GM18498 (cell line): ENCODE results near the gene MYLK.

ENCODE experiments used
- ATAC-seq: cut with Tn5 transposase; IDR thresholded peaks from one replicate; pipeline ENCODE4 v1.9.1; 2021; ENCODE audit warnings: mild to moderate bottlenecking, moderate library complexity; ENCODE audit not compliant: unreplicated experiment

The MYLK gene

GRCh38 chr3:123683505-123684154 lies 200.5 kb downstream of the MYLK start:
- ATAC-seq = no peak

GRCh38 chr3:123682781-123683504 lies 201.2 kb downstream of the MYLK start:
- no peak for ATAC-seq

GRCh38 chr3:123682302-123682701 lies 201.8 kb downstream of the MYLK start:
- ATAC-seq = no peak

DNA sequence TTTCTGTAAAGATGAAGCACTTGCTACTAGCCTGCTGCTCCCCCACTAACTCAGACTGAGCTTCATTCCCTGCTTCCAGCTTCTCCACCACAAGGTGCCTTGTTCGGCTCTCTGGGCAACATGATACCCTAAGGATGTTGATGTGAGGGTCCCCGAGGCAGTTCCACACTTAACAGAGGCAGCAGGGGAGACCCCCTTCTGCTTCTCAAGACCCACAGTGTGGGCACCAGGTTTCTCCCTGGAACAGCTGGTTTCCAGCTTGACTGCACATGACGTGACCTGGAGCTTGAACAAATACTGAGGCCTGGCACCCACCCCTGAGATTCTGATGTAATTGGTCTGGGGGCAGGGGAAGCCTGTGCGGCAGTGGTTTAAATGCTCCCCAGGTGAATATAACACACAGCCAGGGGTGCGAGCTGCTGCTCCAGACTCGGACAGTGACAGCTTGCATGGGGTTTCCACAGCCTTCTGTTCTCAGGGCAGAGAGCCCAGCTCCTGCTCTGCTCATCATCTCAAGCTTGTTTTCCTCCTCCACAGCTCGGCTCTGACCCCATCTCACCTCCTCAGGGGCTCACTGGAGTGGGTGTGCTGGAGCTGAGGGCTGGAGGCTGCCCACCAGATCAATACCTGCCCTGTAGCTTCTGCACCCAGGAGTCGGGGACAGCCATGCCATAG lies 204.3 kb downstream of the MYLK start:
- no peak for ATAC-seq

DNA sequence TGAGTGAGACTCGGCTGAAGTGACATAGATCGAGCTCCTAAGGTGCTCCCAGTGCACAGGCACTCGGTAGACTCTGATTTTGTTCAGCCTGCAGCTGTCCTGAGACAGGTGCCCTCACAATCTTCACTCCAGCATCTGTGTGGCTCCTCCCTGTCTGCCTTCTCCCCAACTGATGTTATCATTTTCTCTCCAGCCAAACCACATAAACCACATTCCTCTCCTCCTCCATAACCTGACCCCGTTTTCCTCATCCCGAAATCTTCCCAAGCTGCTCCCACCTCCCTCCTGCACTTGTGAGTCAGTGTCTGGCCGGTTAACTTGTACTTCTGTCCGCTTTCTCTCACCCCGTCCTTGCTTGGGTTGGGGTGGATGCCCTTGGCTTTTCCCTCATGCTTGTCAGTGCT lies 206.0 kb downstream of the MYLK start:
- no peak for ATAC-seq

GRCh38 chr3:123672429-123673146 lies 211.5 kb downstream of the MYLK start:
- no peak for ATAC-seq

DNA sequence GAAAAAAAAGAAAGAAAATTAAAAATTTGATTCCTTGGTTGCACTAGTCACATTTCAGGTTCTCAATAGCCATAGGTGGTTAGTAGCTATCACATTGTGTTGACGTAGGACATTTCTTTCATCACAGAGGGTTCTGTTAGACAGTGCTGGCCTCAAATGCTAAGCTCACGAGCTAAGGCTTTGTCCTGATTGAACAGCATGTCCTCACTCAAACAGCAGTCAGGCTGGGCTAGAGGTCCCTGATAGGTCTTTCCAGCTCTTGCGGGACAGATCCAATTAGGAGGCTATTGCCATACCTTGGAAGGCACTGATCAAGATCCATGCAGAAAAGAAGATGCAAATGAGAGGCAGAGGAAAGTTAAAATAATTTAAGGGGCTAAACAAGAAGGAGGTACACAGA lies 213.4 kb downstream of the MYLK start:
- ATAC-seq = no peak

DNA sequence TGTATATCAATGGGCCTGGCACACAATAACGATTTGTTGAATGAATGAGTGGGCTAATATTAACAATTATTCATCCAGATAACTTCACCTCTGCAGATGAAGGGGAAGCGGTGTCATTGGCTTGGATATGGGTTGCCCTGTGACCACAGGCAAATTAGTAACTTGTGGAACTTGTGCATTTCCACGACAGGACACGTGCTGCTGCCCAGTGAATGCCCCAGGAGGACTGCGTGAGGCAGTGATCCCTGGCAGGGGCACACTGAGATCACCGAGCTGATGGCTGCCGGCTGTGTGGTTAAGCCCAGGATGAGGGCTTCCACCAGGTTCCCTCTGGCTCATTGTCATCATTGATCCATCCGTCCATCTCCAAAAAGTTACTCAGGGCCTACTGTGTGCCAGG lies 215.2 kb downstream of the MYLK start:
- ATAC-seq = no peak

- no peak for ATAC-seq
Measured at GRCh38 chr3:123667784-123668183, 216.3 kb downstream of the MYLK start.

DNA sequence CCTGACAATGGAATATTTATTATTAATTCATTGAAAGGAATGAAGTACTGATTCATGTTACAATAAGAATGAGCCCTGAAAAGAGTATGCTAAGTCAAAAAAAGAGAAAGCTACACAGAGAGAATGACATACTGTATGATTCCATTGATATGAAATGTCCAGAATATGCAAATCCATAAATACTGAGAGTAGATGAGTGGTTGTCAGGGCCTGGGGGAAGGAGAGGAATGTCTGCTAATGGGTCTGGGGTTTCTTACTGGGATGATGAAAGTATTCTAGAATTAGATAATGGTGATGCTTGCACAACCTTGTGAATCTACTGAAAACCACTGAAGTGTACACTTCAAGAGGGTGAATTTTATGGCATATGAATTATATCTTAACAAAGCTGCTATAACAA lies 219.4 kb downstream of the MYLK start:
- ATAC-seq = no peak

DNA sequence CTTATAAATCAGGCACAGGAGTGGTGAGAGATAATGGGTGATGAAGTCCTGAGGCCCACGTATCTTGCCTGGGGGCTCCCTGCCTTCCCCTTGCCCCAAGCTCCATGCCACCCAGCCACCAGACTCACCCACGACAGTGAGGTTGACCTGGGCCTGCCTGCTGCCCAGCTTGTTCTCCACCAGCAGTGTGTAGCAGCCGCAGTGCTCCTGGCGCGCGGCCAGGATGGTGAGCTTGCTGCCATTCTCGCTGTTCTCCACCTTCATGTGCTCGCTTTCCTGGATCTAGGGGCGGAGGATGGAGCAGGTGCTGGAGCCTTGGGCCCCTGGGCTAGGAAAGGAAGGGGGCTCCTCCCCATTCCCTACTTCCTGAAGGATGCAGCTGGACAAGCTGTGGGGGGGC lies 220.2 kb downstream of the MYLK start:
- ATAC-seq = no peak

DNA sequence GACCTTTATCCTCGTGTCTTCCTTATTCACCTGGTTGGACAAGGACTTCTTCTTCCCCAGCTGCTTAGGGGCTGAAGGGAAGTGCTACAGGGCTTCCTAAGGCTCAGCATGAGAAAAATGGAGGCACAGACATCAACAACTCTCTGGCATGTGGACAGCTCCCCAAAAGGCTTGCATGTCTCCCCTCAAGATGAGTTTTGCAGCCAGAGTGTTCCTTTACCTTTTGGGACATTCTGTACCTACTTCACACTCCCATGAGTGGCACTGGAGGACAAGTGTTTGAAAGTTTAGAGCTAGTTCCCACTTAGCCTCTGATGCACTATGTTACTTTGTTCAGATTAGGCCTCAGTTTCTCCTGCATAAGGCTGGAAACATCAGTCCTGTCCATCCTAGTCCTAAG lies 222.2 kb downstream of the MYLK start:
- no peak for ATAC-seq

GRCh38 chr3:123660900-123661299 lies 223.2 kb downstream of the MYLK start:
- ATAC-seq = no peak

GRCh38 chr3:123660141-123660675 lies 223.9 kb downstream of the MYLK start:
- no peak for ATAC-seq

DNA sequence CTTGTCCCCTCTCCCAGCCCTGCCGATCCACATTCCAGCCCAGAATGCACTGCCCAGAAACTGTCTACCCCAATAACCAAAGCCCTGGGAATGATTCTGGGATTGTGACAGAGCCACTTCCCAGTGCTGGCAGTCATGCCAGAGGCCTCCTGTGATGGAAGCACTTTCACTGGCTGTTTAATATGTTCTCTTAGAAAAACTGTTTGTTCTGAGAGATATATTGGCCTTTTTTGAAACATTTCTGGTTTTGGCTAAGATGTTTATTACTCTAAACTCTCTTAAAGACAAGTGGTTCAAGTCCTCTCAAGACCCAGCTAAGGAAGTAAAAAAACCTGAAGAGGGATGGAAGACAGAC lies 225.3 kb downstream of the MYLK start:
- ATAC-seq = no peak

- no peak for ATAC-seq
Measured at GRCh38 chr3:123658118-123658851, 225.8 kb downstream of the MYLK start.

DNA sequence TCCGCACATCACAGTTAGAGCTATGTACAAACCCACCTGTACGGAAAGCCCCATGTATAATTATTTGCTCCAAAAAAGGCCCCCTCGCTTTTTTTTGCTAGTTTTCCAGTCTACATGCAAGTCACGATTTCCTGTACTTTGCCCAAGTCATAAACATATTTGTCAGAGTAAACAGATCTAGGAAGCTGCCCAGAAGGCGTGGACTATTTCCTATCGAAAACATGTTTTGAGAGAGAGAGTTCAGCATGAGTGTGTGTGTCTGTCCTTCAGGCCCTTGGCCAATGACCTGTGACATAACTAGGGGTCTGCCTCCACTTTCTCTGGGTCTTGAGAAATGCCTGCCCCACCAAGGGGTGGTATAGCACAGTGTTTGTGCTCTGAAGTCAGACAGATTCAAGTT lies 226.6 kb downstream of the MYLK start:
- ATAC-seq = no peak

DNA sequence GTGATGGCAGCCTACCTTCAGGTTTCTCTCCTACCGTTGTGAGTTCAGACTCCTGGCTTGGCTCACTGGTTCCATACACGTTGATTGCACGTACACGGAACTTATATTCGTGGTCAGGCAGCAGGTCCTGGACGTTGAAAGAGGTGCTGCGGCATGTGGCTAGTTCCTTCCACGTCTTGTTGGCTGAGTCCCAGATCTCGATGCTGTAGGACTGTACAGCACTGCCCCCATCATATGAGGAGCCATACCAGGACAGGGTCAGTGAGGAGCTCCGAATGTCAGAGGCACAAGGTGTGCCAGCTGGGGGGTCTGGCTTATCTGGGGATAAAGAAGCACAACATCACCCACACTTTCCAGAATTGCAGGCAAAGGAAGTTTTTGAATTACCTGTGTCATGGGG lies 227.0 kb downstream of the MYLK start:
- ATAC-seq = no peak

DNA sequence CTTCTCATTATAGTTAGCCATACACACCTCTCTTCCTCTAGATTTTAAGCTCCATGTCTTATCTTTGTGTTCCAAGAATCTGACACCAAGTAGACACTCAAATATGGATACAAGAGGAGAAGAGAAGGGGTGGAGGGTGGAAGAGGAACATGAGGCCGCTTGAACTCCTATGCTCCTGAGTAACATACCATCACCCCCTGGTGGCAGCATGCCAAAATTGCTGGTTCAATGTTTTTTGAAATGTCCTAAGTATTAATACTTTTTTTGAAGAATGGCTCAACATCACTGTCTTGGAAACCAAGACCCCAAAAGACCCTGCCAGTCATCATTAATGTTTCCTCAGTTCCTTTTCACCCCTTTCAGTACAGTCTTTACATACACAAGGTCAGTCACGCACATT lies 227.4 kb downstream of the MYLK start:
- ATAC-seq = no peak

DNA sequence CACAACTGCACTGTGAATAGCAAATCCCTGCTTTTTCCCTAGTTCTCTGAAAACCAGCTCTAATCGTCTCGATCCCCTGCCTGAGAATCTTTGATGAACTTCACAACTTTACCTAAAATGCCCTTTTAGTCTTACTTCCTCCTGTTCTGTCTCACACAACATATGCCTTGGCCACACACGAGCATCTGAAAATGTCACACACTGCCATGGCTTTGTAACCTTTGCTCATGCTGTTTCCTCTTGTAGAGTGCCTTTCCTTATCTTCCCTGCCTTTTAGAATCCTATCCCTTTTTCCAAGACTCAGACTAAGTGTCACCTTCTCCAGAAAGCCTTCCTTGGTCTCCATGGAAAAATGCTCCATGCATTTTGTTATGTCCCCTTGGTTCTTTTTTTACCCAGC lies 227.9 kb downstream of the MYLK start:
- no peak for ATAC-seq

- no peak for ATAC-seq
Measured at GRCh38 chr3:123655400-123655799, 228.7 kb downstream of the MYLK start.
